Measurements from ENCODE around the gene CNTD1. TPM values are rescaled to one million over a fixed set of nuclear protein-coding genes. Genes with fewer than 3 reads are reported as not detected.

The CNTD1 gene
- total RNA-seq, 1 experiment from 2014 or later, result not detected

DNA sequence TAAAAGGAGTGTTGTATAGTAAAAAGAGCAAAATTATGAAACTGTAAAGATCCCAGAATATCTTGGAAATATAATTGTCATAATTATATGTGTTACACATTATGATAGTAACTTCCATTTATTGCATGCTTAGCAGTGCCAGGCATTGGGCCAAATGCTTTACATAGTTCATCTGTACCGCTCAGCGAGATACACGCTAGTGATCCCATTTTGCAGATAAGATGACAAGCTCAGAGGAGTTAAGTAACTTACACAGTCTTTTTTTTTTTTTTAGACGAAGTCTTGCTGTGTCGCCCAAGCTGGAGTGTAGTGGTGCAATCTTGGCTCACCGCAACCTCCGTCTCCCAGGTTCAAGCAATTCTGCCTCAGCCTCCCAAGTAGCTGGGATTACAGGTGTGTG is 47.0 kb upstream of the CNTD1 start:
- Mint-ChIP-seq H3K27ac (ENCODE audit: low read depth, unreplicated experiment) (no peak overlapping the region), H3K4me1 (ENCODE audit: insufficient read depth, unreplicated experiment) (peaks cover 7% of the 10 kb centered on the region), H3K27me3 (ENCODE audit: insufficient read depth, unreplicated experiment) (no peaks in the 10 kb centered on the region), H3K9me3 (ENCODE audit: unreplicated experiment) (no peaks in the 10 kb centered on the region), H3K36me3 (ENCODE audit: insufficient read depth, unreplicated experiment) (no peaks in the 10 kb centered on the region), H3K4me3 (ENCODE audit: unreplicated experiment) (no peak overlapping the region)
- ChIA-PET CTCF (interaction anchor here (1.2 to 4.3 kb wide), 2 partner anchors 9 to 12 kb away, joined by 3 to 23 read pairs; no protein-coding TSS in a partner anchor), POLR2A (interaction anchor here (0.6 to 2.5 kb wide), 2 partner anchors 22 to 198 kb away, joined by 3 to 5 read pairs; partner anchors contain the start of gene VPS25)
- BruUV-seq (replicated peaks), result no TSS peak
- TF ChIP-seq, protein P1, sequence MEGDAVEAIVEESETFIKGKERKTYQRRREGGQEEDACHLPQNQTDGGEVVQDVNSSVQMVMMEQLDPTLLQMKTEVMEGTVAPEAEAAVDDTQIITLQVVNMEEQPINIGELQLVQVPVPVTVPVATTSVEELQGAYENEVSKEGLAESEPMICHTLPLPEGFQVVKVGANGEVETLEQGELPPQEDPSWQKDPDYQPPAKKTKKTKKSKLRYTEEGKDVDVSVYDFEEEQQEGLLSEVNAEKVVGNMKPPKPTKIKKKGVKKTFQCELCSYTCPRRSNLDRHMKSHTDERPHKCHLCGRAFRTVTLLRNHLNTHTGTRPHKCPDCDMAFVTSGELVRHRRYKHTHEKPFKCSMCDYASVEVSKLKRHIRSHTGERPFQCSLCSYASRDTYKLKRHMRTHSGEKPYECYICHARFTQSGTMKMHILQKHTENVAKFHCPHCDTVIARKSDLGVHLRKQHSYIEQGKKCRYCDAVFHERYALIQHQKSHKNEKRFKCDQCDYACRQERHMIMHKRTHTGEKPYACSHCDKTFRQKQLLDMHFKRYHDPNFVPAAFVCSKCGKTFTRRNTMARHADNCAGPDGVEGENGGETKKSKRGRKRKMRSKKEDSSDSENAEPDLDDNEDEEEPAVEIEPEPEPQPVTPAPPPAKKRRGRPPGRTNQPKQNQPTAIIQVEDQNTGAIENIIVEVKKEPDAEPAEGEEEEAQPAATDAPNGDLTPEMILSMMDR (IDR thresholded peaks at IDR 0.05; ENCODE audit: unreplicated experiment), result no peak
- no peak for DNase-seq (ENCODE audit: unreplicated experiment)
- intact Hi-C loops (cut with micrococcal nuclease), result no loop called here

DNA sequence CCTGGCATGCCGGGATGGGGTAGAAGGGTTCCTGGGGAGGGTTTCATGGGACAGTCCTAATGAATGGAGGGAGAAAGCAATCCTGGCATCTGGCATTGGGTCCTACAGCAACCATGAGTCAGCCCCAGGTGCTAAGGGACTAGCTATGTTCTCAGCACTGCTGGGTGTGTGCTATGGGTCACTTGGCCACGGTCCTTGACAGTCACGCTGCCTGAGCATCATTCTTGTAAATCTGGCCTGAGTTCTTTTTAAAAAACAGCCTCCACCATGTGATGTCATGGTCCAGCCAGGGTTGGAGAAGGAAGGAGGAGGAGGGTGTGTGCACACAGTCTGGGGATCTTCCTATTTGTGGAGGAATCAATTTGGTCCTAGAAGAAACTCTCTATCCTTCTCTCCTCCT is 43.9 kb upstream of the CNTD1 start:
- peak; percentile 42 for DNase-seq (ENCODE audit: unreplicated experiment)
- peaks cover 7% of the 10 kb centered on the region for H3K4me1 Mint-ChIP-seq (ENCODE audit: insufficient read depth, unreplicated experiment)
- peaks cover 11% of the 10 kb centered on the region for H3K27me3 Mint-ChIP-seq (ENCODE audit: insufficient read depth, unreplicated experiment)
- no TSS peak for BruUV-seq (replicated peaks)
- intact Hi-C loops (cut with micrococcal nuclease), result no loop called here
- no peaks in the 10 kb centered on the region for H3K36me3 Mint-ChIP-seq (ENCODE audit: insufficient read depth, unreplicated experiment)
- H3K9me3 Mint-ChIP-seq (ENCODE audit: unreplicated experiment), result no peaks in the 10 kb centered on the region
- TF ChIP-seq, protein P1 (IDR thresholded peaks at IDR 0.05; ENCODE audit: unreplicated experiment), result no peak
- POLR2A ChIA-PET, result interaction anchor here (0.5 to 2.0 kb wide), 4 partner anchors 9 to 66 kb away, joined by 3 to 10 read pairs (median 3); partner anchors contain the start of genes COA3 and VPS25
- no peak overlapping the region for H3K4me3 Mint-ChIP-seq (ENCODE audit: unreplicated experiment)
- no peak overlapping the region for H3K27ac Mint-ChIP-seq (ENCODE audit: low read depth, unreplicated experiment)
- CTCF ChIA-PET, result interaction anchor here (0.6 to 2.4 kb wide), 6 partner anchors 9 to 811 kb away, joined by 3 to 16 read pairs (median 4); no protein-coding TSS in a partner anchor

DNA sequence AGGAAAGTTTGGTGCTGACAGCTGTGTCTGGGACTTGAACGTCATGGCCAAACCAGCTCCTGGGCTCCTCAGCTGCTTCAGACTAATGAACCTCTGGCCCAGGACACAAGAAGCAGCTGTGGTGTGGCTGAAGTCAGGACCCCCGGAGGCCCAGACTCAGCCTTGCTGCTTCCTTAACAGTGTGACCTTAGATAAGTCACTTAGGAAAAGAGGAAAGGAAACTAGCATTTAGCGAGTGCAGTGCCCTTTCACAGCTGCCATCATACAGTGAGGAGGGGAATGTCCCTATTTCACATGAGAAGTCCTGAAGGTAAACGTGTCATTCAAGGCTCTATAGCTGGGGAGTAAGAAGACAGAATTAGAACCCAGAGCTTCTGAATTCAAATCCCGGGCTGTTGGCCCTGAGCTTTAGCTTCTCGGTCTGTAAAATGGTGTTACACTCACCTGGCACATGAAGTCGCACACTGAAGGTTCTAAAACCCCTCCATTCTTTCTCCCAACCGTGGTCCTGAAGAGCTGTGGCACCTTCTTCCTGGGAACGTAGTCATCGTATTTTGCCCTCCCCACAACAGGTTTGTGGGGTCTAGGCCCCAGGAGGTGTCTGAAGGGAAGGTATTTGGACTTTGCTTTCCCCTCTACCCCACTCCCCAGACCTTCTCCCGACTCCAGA is 38.5 kb upstream of the CNTD1 start:
- no peaks in the 10 kb centered on the region for H3K36me3 Mint-ChIP-seq (ENCODE audit: insufficient read depth, unreplicated experiment)
- intact Hi-C loops (cut with micrococcal nuclease), result no loop called here
- no peak for DNase-seq (ENCODE audit: unreplicated experiment)
- H3K4me1 Mint-ChIP-seq (ENCODE audit: insufficient read depth, unreplicated experiment), result peaks cover 1% of the 10 kb centered on the region
- CTCF ChIA-PET, result interaction anchor here (0.5 to 1.4 kb wide), 9 partner anchors 9 to 335 kb away, joined by 3 to 12 read pairs (median 4); partner anchors contain the start of gene PSMC3IP
- H3K4me3 Mint-ChIP-seq (ENCODE audit: unreplicated experiment), result no peak overlapping the region
- POLR2A ChIA-PET, result interaction anchor here (0.5 to 1.0 kb wide), 3 partner anchors 13 to 45 kb away, joined by 3 to 5 read pairs (median 3); partner anchors contain the start of genes COA3 and VPS25
- no peak overlapping the region for H3K27ac Mint-ChIP-seq (ENCODE audit: low read depth, unreplicated experiment)
- H3K9me3 Mint-ChIP-seq (ENCODE audit: unreplicated experiment), result no peaks in the 10 kb centered on the region
- TF ChIP-seq, protein P1 (IDR thresholded peaks at IDR 0.05; ENCODE audit: unreplicated experiment), result no peak
- peaks cover 20% of the 10 kb centered on the region for H3K27me3 Mint-ChIP-seq (ENCODE audit: insufficient read depth, unreplicated experiment)
- BruUV-seq (replicated peaks), result no TSS peak

Measured in MCF 10A (cell line).